ENCODE results near the gene EEA1.
A peak's percentile ranks its signal among the peaks of the same experiment; 100 is the strongest.

The EEA1 gene

GRCh38 chr12:92926549-92926948 lies 2.5 kb downstream of the EEA1 start:
- H3K4me1 Mint-ChIP-seq, result peaks cover 27% of the 10 kb centered on the region
- H3K4me3 Mint-ChIP-seq, result peak overlapping the region; percentile 75 to 88 (median 87)
- peaks cover 4% of the 10 kb centered on the region for H3K27me3 Mint-ChIP-seq (ENCODE audit: low read depth)
- peak overlapping the region; percentile 88 to 99 (median 92) for H3K27ac Mint-ChIP-seq
- no peak for TF ChIP-seq CTCF (IDR thresholded peaks at IDR 0.05; ENCODE audit: unreplicated experiment in 3 of 3)
- H3K36me3 Mint-ChIP-seq (ENCODE audit: low read depth), result peaks cover 19% of the 10 kb centered on the region
- H3K9me3 Mint-ChIP-seq, result peaks cover 11% of the 10 kb centered on the region

- Mint-ChIP-seq H3K4me3 (no peak overlapping the region), H3K27me3 (ENCODE audit: low read depth) (no peaks in the 10 kb centered on the region), H3K4me1 (peaks cover 6% of the 10 kb centered on the region), H3K9me3 (peaks cover 11% of the 10 kb centered on the region), H3K36me3 (ENCODE audit: low read depth) (peaks cover 19% of the 10 kb centered on the region), H3K27ac (no peak overlapping the region)
- no peak for TF ChIP-seq CTCF (IDR thresholded peaks at IDR 0.05; ENCODE audit: unreplicated experiment in 3 of 3)
These were observed 7.2 kb downstream of the EEA1 start for GRCh38 chr12:92921877-92922276.

- Mint-ChIP-seq H3K9me3 (peaks cover 18% of the 10 kb centered on the region), H3K4me3 (no peak overlapping the region), H3K36me3 (ENCODE audit: low read depth) (peaks cover 20% of the 10 kb centered on the region), H3K27ac (no peak overlapping the region), H3K4me1 (no peaks in the 10 kb centered on the region), H3K27me3 (ENCODE audit: low read depth) (no peaks in the 10 kb centered on the region)
- TF ChIP-seq CTCF (IDR thresholded peaks at IDR 0.05; ENCODE audit: unreplicated experiment in 3 of 3), result no peak
These were observed 13.7 kb downstream of the EEA1 start for GRCh38 chr12:92915365-92915764.

GRCh38 chr12:92914170-92914569 lies 14.9 kb downstream of the EEA1 start:
- TF ChIP-seq CTCF (IDR thresholded peaks at IDR 0.05; ENCODE audit: unreplicated experiment in 3 of 3), result no peak
- no peaks in the 10 kb centered on the region for H3K27me3 Mint-ChIP-seq (ENCODE audit: low read depth)
- H3K4me3 Mint-ChIP-seq, result no peak overlapping the region
- no peak overlapping the region for H3K27ac Mint-ChIP-seq
- peaks cover 27% of the 10 kb centered on the region for H3K36me3 Mint-ChIP-seq (ENCODE audit: low read depth)
- H3K4me1 Mint-ChIP-seq, result no peaks in the 10 kb centered on the region
- peaks cover 21% of the 10 kb centered on the region for H3K9me3 Mint-ChIP-seq

GRCh38 chr12:92912672-92913071 lies 16.4 kb downstream of the EEA1 start:
- no peak overlapping the region for H3K4me3 Mint-ChIP-seq
- H3K4me1 Mint-ChIP-seq, result no peaks in the 10 kb centered on the region
- no peak overlapping the region for H3K27ac Mint-ChIP-seq

More at GRCh38 chr12:92912672-92913071, 16.4 kb downstream of the EEA1 start:
- no peaks in the 10 kb centered on the region for H3K27me3 Mint-ChIP-seq (ENCODE audit: low read depth)
- peaks cover 35% of the 10 kb centered on the region for H3K36me3 Mint-ChIP-seq (ENCODE audit: low read depth)
- TF ChIP-seq CTCF (IDR thresholded peaks at IDR 0.05; ENCODE audit: unreplicated experiment in 3 of 3), result no peak
- peaks cover 28% of the 10 kb centered on the region for H3K9me3 Mint-ChIP-seq

All from nephron (organoid).